SK-N-SH treated with all-trans-retinoic acid at 6 μM for 48 hours (cell line): Measurements from ENCODE around the gene C4orf36.

Experiments
- ARNTL ChIP-seq: fragments of 450-650 bp; formaldehyde crosslinking; IDR thresholded peaks from 2 replicates; pipeline ENCODE4 v1.5.0; 2020; ENCODE audit warnings: low read depth, mild to moderate bottlenecking, moderate library complexity, borderline replicate concordance
- CREB5 ChIP-seq: fragments of 250-450 bp; sonication (Bioruptor Pico); IDR thresholded peaks from 2 replicates; pipeline ENCODE4 v1.5.1; 2020; ENCODE audit warnings: low read depth, mild to moderate bottlenecking, moderate library complexity
- ESRRG ChIP-seq: fragments of 250-450 bp; sonication (Bioruptor Pico); IDR thresholded peaks from 2 replicates; pipeline ENCODE4 v1.6.1; 2021; ENCODE audit warnings: mild to moderate bottlenecking
- PATZ1 ChIP-seq: fragments of 250-450 bp; sonication (Bioruptor Pico); IDR thresholded peaks from 2 replicates; pipeline ENCODE4 v1.8.0; 2020; ENCODE audit warnings: mild to moderate bottlenecking, moderate library complexity, borderline replicate concordance
- POU6F1 ChIP-seq: fragments of 250-450 bp; sonication (Bioruptor Pico); IDR thresholded peaks from 2 replicates; pipeline ENCODE4 v1.8.0; 2021; ENCODE audit warnings: low read depth, mild to moderate bottlenecking, moderate library complexity, borderline replicate concordance
- PPARA ChIP-seq: fragments of 250-450 bp; sonication (Bioruptor Pico); IDR thresholded peaks from 2 replicates; pipeline ENCODE4 v1.5.0; 2020; ENCODE audit warnings: mild to moderate bottlenecking, borderline replicate concordance
- RARB ChIP-seq: fragments of 250-450 bp; sonication (Bioruptor Pico); IDR thresholded peaks from 2 replicates; pipeline ENCODE4 v1.8.0; 2021; ENCODE audit warnings: mild to moderate bottlenecking, moderate library complexity
- SNAI2 ChIP-seq: fragments of 250-450 bp; sonication (Bioruptor Pico); IDR thresholded peaks from 2 replicates; pipeline ENCODE4 v1.5.0; 2020; ENCODE audit warnings: mild to moderate bottlenecking, moderate library complexity
- ZC3H10 ChIP-seq: fragments of 250-450 bp; sonication (Bioruptor Pico); IDR thresholded peaks from 2 replicates; pipeline ENCODE4 v1.5.1; 2021; ENCODE audit warnings: mild to moderate bottlenecking, moderate library complexity
- ZFP3 ChIP-seq: fragments of 250-450 bp; sonication (Bioruptor Pico); IDR thresholded peaks from 2 replicates; pipeline ENCODE4 v1.5.0; 2020; ENCODE audit warnings: mild to moderate bottlenecking, moderate library complexity
- ZFP30 ChIP-seq: fragments of 450-650 bp; formaldehyde crosslinking; IDR thresholded peaks from 2 replicates; pipeline ENCODE4 v1.5.0; 2022; ENCODE audit warnings: mild to moderate bottlenecking, moderate library complexity
- ZNF8 ChIP-seq: fragments of 450-650 bp; formaldehyde crosslinking; IDR thresholded peaks from 2 replicates; pipeline ENCODE4 v1.5.0; 2020; ENCODE audit warnings: mild to moderate bottlenecking, moderate library complexity

GRCh38 chr4:86833615-86834014 lies 58.6 kb downstream of the C4orf36 start:
- TF ChIP-seq CREB5 (CRISPR knock-in tag) (no peak), PATZ1 (CRISPR knock-in tag) (no peak), ARNTL (CRISPR knock-in tag) (no peak), ESRRG (CRISPR knock-in tag) (no peak), ZC3H10 (CRISPR knock-in tag) (no peak), ZFP3 (CRISPR knock-in tag) (no peak), PPARA (CRISPR knock-in tag) (no peak), SNAI2 (no peak), POU6F1 (CRISPR knock-in tag) (no peak), ZFP30 (CRISPR knock-in tag) (no peak), ZNF8 (no peak), RARB (CRISPR knock-in tag) (no peak)
